ENCODE results near the gene POLR1E. TPM values are rescaled to one million over a fixed set of nuclear protein-coding genes. Genes with fewer than 3 reads are reported as not detected.

The POLR1E gene
- total RNA-seq, 1 donor from 2014 or later = 12.3 TPM

- H3K27me3 ChIP-seq = no peaks in the 10 kb centered on the region
- no peak for DNase-seq (ENCODE audit: extremely low spot score in 2 of 2)
- H3K9me3 ChIP-seq = no peaks in the 10 kb centered on the region
- H3K4me3 ChIP-seq = no peak overlapping the region
- H3K27ac ChIP-seq = no peak overlapping the region
- intact Hi-C loops (cut with DNase I) = no loop called here
- H3K36me3 ChIP-seq = no peaks in the 10 kb centered on the region
- H3K4me1 ChIP-seq = peaks cover 9% of the 10 kb centered on the region
- TF ChIP-seq CTCF (IDR thresholded peaks at IDR 0.05) = no peak
These were observed 65.0 kb downstream of the POLR1E start for GRCh38 chr9:37550781-37551180.

- TF ChIP-seq POLR2AphosphoS5 (IDR thresholded peaks at IDR 0.05; ENCODE audit: insufficient read depth in 1 of 2, low read depth in 1 of 2) = no peak
- TF ChIP-seq CTCF (IDR thresholded peaks at IDR 0.05) = no peak
- no peak for TF ChIP-seq POLR2A (IDR thresholded peaks at IDR 0.05)
- intact Hi-C loops (cut with DNase I) = no loop called here
- Histone ChIP-seq H3K4me1 (peaks cover 9% of the 10 kb centered on the region), H3K4me3 (no peak overlapping the region), H3K27me3 (no peaks in the 10 kb centered on the region), H3K27ac (no peak overlapping the region), H3K36me3 (no peaks in the 10 kb centered on the region), H3K9me3 (no peaks in the 10 kb centered on the region)
- no peak for DNase-seq (ENCODE audit: extremely low spot score in 2 of 2)
These were observed 65.7 kb downstream of the POLR1E start for GRCh38 chr9:37551468-37551867.

GRCh38 chr9:37551888-37552287 is 66.1 kb downstream of the POLR1E start:
- TF ChIP-seq POLR2AphosphoS5 (IDR thresholded peaks at IDR 0.05; ENCODE audit: insufficient read depth in 1 of 2, low read depth in 1 of 2) = no peak
- TF ChIP-seq POLR2A (IDR thresholded peaks at IDR 0.05) = no peak
- TF ChIP-seq CTCF (IDR thresholded peaks at IDR 0.05) = no peak
- DNase-seq (ENCODE audit: extremely low spot score in 2 of 2) = no peak
- no peak overlapping the region for H3K27ac ChIP-seq

More at GRCh38 chr9:37551888-37552287, 66.1 kb downstream of the POLR1E start:
- H3K9me3 ChIP-seq = no peaks in the 10 kb centered on the region
- H3K36me3 ChIP-seq = no peaks in the 10 kb centered on the region
- peaks cover 9% of the 10 kb centered on the region for H3K4me1 ChIP-seq
- no peak overlapping the region for H3K4me3 ChIP-seq
- intact Hi-C loops (cut with DNase I) = no loop called here
- H3K27me3 ChIP-seq = no peaks in the 10 kb centered on the region

Other genes with a start within 250 kb of the POLR1E start
- 134 TPM for gene GRHPR, start 63.3 kb upstream of the POLR1E start, total RNA-seq
- 17.9 TPM for gene ZBTB5, start 20.5 kb upstream of the POLR1E start, total RNA-seq
- gene FBXO10, start 90.4 kb downstream of the POLR1E start, total RNA-seq = 14.0 TPM
- gene TOMM5, start 106.6 kb downstream of the POLR1E start, total RNA-seq = 70.7 TPM
- gene FRMPD1, start 165.0 kb downstream of the POLR1E start, total RNA-seq = 0.98 TPM